Measurements from ENCODE around the gene ZSWIM4. TPM values are rescaled to one million over a fixed set of nuclear protein-coding genes. Genes with fewer than 3 reads are reported as not detected.
A peak's percentile ranks its signal among the peaks of the same experiment; 100 is the strongest.

Gene ZSWIM4
- total and polyA plus RNA-seq, 2 of the 13 experiments (the other 11 are each of a cell fraction or from before 2014, with no cell fraction given) = 0.33 to 0.86 TPM

GRCh38 chr19:13764101-13764807, 31.0 kb upstream of the ZSWIM4 start, which contains the start of gene MRI1 (continued):
- TF ChIP-seq USF2 (IDR thresholded peaks at IDR 0.05; ENCODE audit: low read depth, low read length) (no peak), USF2 (CRISPR knock-in tag; IDR thresholded peaks at IDR 0.05; ENCODE audit: borderline replicate concordance) (no peak), ZSCAN31 (CRISPR knock-in tag; IDR thresholded peaks at IDR 0.05; ENCODE audit: low read depth) (no peak), RXRB (CRISPR knock-in tag; IDR thresholded peaks at IDR 0.05; ENCODE audit: borderline replicate concordance) (0 out of 2 replicates have a peak, but pooled peaks have one; percentile 18), KDM1A (CRISPR knock-in tag; IDR thresholded peaks at IDR 0.05) (no peak), ARID2 (CRISPR knock-in tag; IDR thresholded peaks at IDR 0.05; ENCODE audit: borderline replicate concordance) (no peak), MTF2 (CRISPR knock-in tag; IDR thresholded peaks at IDR 0.05; ENCODE audit: borderline replicate concordance) (no peak), ZNF770 (CRISPR knock-in tag; IDR thresholded peaks at IDR 0.05) (no peak), HOXA5 (CRISPR knock-in tag; IDR thresholded peaks at IDR 0.05) (peak; percentile 53; the same call in 1 of the 2 replicates), ATAD3A (CRISPR knock-in tag; IDR thresholded peaks at IDR 0.05) (no peak), RFX5 (IDR thresholded peaks at IDR 0.05; ENCODE audit: low read depth, low read length) (no peak), ZNF709 (CRISPR knock-in tag; IDR thresholded peaks at IDR 0.05) (peak; percentile 3; the same call in 1 of the 2 replicates), GTF2F1 (IDR thresholded peaks at IDR 0.05; ENCODE audit: low read length) (no peak), KLF15 (CRISPR knock-in tag; IDR thresholded peaks at IDR 0.05; ENCODE audit: borderline replicate concordance) (0 out of 2 replicates have a peak, but pooled peaks have one; percentile 57), ZNF510 (CRISPR knock-in tag; IDR thresholded peaks at IDR 0.05; ENCODE audit: low read depth) (0 out of 2 replicates have a peak, but pooled peaks have one; percentile 65), TAF1 (CRISPR knock-in tag; IDR thresholded peaks at IDR 0.05) (peak; percentile 76), GMEB1 (CRISPR knock-in tag; IDR thresholded peaks at IDR 0.05; ENCODE audit: borderline replicate concordance) (0 out of 2 replicates have a peak, but pooled peaks have one; percentile 40)
- TF ChIP-seq, protein P1, sequence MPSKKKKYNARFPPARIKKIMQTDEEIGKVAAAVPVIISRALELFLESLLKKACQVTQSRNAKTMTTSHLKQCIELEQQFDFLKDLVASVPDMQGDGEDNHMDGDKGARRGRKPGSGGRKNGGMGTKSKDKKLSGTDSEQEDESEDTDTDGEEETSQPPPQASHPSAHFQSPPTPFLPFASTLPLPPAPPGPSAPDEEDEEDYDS (CRISPR knock-in tag; IDR thresholded peaks at IDR 0.05) = peak; percentile 56; the same call in 1 of the 2 replicates
